GM13976 (cell line): ENCODE measurements around the gene HOXA5.

Experiments
- DNase-seq: peaks from one replicate; pipeline ENCODE4 v3.0.0; 2012; ENCODE audit warnings: low spot score
- in situ Hi-C: fragments of 300-500 bp; cut with MboI; formaldehyde crosslinking; loops from one replicate; pipeline ENCODE4 v1.12.0; 2022; ENCODE audit warnings: low sequenced_read_pairs, mixed read lengths, inconsistent platforms; ENCODE audit not compliant: unreplicated experiment
- TF ChIP-seq, protein P1 (sequence below): IDR thresholded peaks from 2 replicates; pipeline ENCODE4 v1.5.1; 2012; ENCODE audit warnings: borderline replicate concordance, mild to moderate bottlenecking; ENCODE audit not compliant: insufficient read depth; ENCODE audit errors: extremely low read depth, missing control alignments, control extremely low read depth

Gene HOXA5

DNA sequence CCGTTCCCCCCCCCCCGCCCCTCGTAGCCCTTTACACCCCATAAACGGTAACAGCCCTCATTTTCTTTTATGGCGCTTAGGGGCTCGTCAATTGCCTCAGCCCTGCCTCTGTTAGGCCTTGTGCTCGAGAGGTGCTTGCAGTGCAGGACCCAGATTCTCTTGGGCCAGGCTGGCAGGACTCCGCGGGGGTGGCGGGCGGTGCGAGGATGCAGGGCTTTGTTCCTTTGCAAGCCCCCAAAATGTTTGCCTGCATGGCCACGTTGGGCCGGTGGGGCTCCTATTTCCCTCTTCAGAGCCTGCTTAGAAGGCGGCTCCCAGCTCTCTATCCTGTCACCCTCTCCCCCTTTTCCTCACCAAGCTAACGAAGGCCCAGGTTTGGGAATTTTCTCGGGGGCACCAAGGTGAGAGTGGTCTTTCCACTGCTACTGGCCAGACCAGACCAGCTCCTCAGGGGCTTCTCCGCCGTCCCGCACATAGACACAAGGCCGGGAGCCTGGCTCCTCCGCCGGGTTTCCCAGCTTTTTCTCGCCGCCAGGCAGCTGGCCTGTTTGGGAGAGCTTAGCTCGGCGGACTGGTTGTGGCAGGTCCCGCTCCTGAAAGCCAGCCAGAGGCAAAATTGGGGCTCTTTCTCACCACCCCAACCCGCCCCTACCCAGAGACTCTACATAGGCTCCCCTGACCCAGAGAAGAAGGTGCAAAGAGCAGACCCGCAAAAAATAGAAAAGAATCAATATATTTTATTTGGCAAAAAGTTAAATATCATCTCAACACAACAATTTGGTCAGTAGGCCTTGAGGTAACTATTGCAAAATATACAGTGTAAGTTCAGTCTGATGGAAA lies 18.5 kb upstream of the HOXA5 start:
- TF ChIP-seq, protein P1, sequence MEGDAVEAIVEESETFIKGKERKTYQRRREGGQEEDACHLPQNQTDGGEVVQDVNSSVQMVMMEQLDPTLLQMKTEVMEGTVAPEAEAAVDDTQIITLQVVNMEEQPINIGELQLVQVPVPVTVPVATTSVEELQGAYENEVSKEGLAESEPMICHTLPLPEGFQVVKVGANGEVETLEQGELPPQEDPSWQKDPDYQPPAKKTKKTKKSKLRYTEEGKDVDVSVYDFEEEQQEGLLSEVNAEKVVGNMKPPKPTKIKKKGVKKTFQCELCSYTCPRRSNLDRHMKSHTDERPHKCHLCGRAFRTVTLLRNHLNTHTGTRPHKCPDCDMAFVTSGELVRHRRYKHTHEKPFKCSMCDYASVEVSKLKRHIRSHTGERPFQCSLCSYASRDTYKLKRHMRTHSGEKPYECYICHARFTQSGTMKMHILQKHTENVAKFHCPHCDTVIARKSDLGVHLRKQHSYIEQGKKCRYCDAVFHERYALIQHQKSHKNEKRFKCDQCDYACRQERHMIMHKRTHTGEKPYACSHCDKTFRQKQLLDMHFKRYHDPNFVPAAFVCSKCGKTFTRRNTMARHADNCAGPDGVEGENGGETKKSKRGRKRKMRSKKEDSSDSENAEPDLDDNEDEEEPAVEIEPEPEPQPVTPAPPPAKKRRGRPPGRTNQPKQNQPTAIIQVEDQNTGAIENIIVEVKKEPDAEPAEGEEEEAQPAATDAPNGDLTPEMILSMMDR, result no peak
- no peak for DNase-seq
- in situ Hi-C loops, result loop anchor here (10.0 to 25.0 kb wide), 2 partner anchors 650 to 1297 kb away; no protein-coding TSS in a partner anchor

GRCh38 chr7:27161214-27161720 lies 17.8 kb upstream of the HOXA5 start:
- DNase-seq, result no peak
- TF ChIP-seq, protein P1, result peak; percentile 15

GRCh38 chr7:27160546-27161213 lies 17.2 kb upstream of the HOXA5 start:
- TF ChIP-seq, protein P1, result peak; percentile 98
- peak; percentile 90 for DNase-seq
- in situ Hi-C loops, result loop anchor here (10.0 to 25.0 kb wide), 2 partner anchors 648 to 1296 kb away; no protein-coding TSS in a partner anchor

More at GRCh38 chr7:27161214-27161720, 17.8 kb upstream of the HOXA5 start:
- in situ Hi-C loops, result loop anchor here (10.0 to 25.0 kb wide), 2 partner anchors 649 to 1296 kb away; no protein-coding TSS in a partner anchor

DNA sequence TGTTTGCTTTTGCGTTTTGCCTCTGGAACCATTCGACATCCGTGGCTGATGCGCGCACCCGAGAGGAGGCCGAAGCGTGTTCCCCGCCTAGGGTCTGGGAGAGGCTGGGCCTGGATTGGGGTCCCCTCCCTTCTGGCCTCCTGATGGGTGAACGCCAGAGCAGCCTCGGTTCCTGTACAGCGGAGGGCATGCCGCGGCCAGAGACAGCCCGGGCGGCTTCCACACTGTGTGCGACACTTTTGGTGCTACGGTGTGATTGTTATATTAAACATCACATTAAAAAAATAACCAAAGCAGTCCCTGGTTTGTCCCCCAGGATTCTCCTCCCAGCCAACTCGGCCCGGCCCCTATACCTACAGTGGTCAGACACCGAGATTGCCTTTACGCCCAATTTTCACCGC lies 16.7 kb upstream of the HOXA5 start:
- TF ChIP-seq, protein P1, result no peak
- in situ Hi-C loops, result loop anchor here (10.0 to 25.0 kb wide), 2 partner anchors 648 to 1295 kb away; no protein-coding TSS in a partner anchor
- DNase-seq, result no peak

GRCh38 chr7:27159266-27160144 lies 16.0 kb upstream of the HOXA5 start:
- DNase-seq, result no peak
- TF ChIP-seq, protein P1, result no peak
- in situ Hi-C loops, result loop anchor here (5.0 to 25.0 kb wide), 5 partner anchors 305 to 1295 kb away; no protein-coding TSS in a partner anchor
